IPS DF 6.9 (cell line): ENCODE measurements around the gene CHCHD6.

ENCODE experiments used
- DNase-seq: peaks from one replicate; pipeline ENCODE4 v3.0.0-alpha.2; 2013; ENCODE audit warnings: low read depth, low spot score
- H3K27ac ChIP-seq: one replicate; pipeline ENCODE4 v1.5.1; 2013; ENCODE audit warnings: low read length, control low read depth
- H3K27me3 ChIP-seq: 2 replicates; pipeline ENCODE4 v1.6.1; 2013; ENCODE audit warnings: mild to moderate bottlenecking, low read length; ENCODE audit not compliant: control insufficient read depth, insufficient read depth
- H3K36me3 ChIP-seq: 2 replicates; pipeline ENCODE4 v1.6.1; 2013; ENCODE audit warnings: low read length; ENCODE audit not compliant: control insufficient read depth, insufficient read depth
- H3K4me1 ChIP-seq: 2 replicates; pipeline ENCODE4 v1.6.1; 2013; ENCODE audit warnings: low read length; ENCODE audit not compliant: control insufficient read depth, insufficient read depth
- H3K4me3 ChIP-seq: 2 replicates; pipeline ENCODE4 v1.5.1; 2013; ENCODE audit warnings: mild to moderate bottlenecking, low read length
- H3K9me3 ChIP-seq: 2 replicates; pipeline ENCODE4 v1.6.1; 2013; ENCODE audit warnings: low read length, inconsistent platforms; ENCODE audit not compliant: control insufficient read depth, insufficient read depth
- WGBS: extraction: QIAGEN DNeasy Blood & Tissue Kit; methylation state at CpG from one replicate; pipeline ENCODE4 v1.1.7; 2013; ENCODE audit warnings: mixed read lengths, missing lambda C conversion rate; ENCODE audit not compliant: insufficient read length, insufficient coverage; 5-methylcytosine and 5-hydroxymethylcytosine counted together

Gene CHCHD6

GRCh38 chr3:126827121-126827520 lies 123.1 kb downstream of the CHCHD6 start:
- DNase-seq: no peak
- Histone ChIP-seq H3K4me1 (no peaks in the 10 kb centered on the region), H3K4me3 (no peak overlapping the region), H3K9me3 (no peaks in the 10 kb centered on the region), H3K27me3 (no peaks in the 10 kb centered on the region), H3K27ac (no peak overlapping the region), H3K36me3 (no peaks in the 10 kb centered on the region)
- no CpG with 5 or more reads among the region's 1 CpG for WGBS

GRCh38 chr3:126828306-126828705 lies 124.3 kb downstream of the CHCHD6 start:
- H3K27ac ChIP-seq: no peak overlapping the region
- no peaks in the 10 kb centered on the region for H3K27me3 ChIP-seq
- no peaks in the 10 kb centered on the region for H3K36me3 ChIP-seq
- no peaks in the 10 kb centered on the region for H3K4me1 ChIP-seq
- no CpG with 5 or more reads among the region's 5 CpGs for WGBS
- H3K9me3 ChIP-seq: no peaks in the 10 kb centered on the region
- DNase-seq: no peak
- no peak overlapping the region for H3K4me3 ChIP-seq

GRCh38 chr3:126832933-126833332 lies 128.9 kb downstream of the CHCHD6 start:
- no peak for DNase-seq
- WGBS: no CpG with 5 or more reads among the region's 5 CpGs

GRCh38 chr3:126834596-126835471 lies 130.8 kb downstream of the CHCHD6 start:
- H3K9me3 ChIP-seq: no peaks in the 10 kb centered on the region
- H3K4me3 ChIP-seq: no peak overlapping the region
- H3K4me1 ChIP-seq: no peaks in the 10 kb centered on the region
- no peaks in the 10 kb centered on the region for H3K27me3 ChIP-seq
- H3K27ac ChIP-seq: no peak overlapping the region
- WGBS: no CpG with 5 or more reads among the region's 13 CpGs
- DNase-seq: no peak
- H3K36me3 ChIP-seq: no peaks in the 10 kb centered on the region

More at GRCh38 chr3:126832933-126833332, 128.9 kb downstream of the CHCHD6 start:
- Histone ChIP-seq H3K9me3 (no peaks in the 10 kb centered on the region), H3K27me3 (no peaks in the 10 kb centered on the region), H3K27ac (no peak overlapping the region), H3K4me1 (no peaks in the 10 kb centered on the region), H3K4me3 (no peak overlapping the region), H3K36me3 (no peaks in the 10 kb centered on the region)

- no peaks in the 10 kb centered on the region for H3K27me3 ChIP-seq
- H3K4me3 ChIP-seq: no peak overlapping the region
- no peaks in the 10 kb centered on the region for H3K4me1 ChIP-seq
- no peak for DNase-seq
- H3K27ac ChIP-seq: no peak overlapping the region
- H3K36me3 ChIP-seq: no peaks in the 10 kb centered on the region
- no CpG with 5 or more reads among the region's 9 CpGs for WGBS
- no peaks in the 10 kb centered on the region for H3K9me3 ChIP-seq
These were observed 131.6 kb downstream of the CHCHD6 start for GRCh38 chr3:126835472-126836219.

GRCh38 chr3:126836220-126836860 lies 132.3 kb downstream of the CHCHD6 start:
- H3K27me3 ChIP-seq: no peaks in the 10 kb centered on the region
- no peak for DNase-seq
- H3K27ac ChIP-seq: no peak overlapping the region
- H3K36me3 ChIP-seq: no peaks in the 10 kb centered on the region
- no peak overlapping the region for H3K4me3 ChIP-seq
- H3K4me1 ChIP-seq: no peaks in the 10 kb centered on the region
- no peaks in the 10 kb centered on the region for H3K9me3 ChIP-seq
- WGBS: no CpG with 5 or more reads among the region's 10 CpGs

- no CpG with 5 or more reads among the region's 4 CpGs for WGBS
- H3K9me3 ChIP-seq: no peaks in the 10 kb centered on the region
- H3K27ac ChIP-seq: no peak overlapping the region
- DNase-seq: no peak
- H3K4me1 ChIP-seq: no peaks in the 10 kb centered on the region
- H3K36me3 ChIP-seq: no peaks in the 10 kb centered on the region
- H3K4me3 ChIP-seq: no peak overlapping the region
- H3K27me3 ChIP-seq: no peaks in the 10 kb centered on the region
These were observed 133.7 kb downstream of the CHCHD6 start for GRCh38 chr3:126837773-126838172.

- H3K27ac ChIP-seq: no peak overlapping the region
- no peak overlapping the region for H3K4me3 ChIP-seq
- H3K36me3 ChIP-seq: no peaks in the 10 kb centered on the region
- no peaks in the 10 kb centered on the region for H3K27me3 ChIP-seq
- no peaks in the 10 kb centered on the region for H3K9me3 ChIP-seq
- no peak for DNase-seq
- no CpG with 5 or more reads among the region's 2 CpGs for WGBS
- peaks cover 11% of the 10 kb centered on the region; the same call in 1 of the 2 replicates for H3K4me1 ChIP-seq
These were observed 142.1 kb downstream of the CHCHD6 start for GRCh38 chr3:126845920-126846715.

GRCh38 chr3:126847061-126847460 lies 143.0 kb downstream of the CHCHD6 start:
- DNase-seq: no peak
- Histone ChIP-seq H3K4me3 (no peak overlapping the region), H3K27me3 (no peaks in the 10 kb centered on the region), H3K27ac (no peak overlapping the region), H3K36me3 (no peaks in the 10 kb centered on the region), H3K9me3 (no peaks in the 10 kb centered on the region), H3K4me1 (peaks cover 20% of the 10 kb centered on the region)
- WGBS: no CpG with 5 or more reads among the region's 3 CpGs

- Histone ChIP-seq H3K9me3 (no peaks in the 10 kb centered on the region), H3K36me3 (no peaks in the 10 kb centered on the region), H3K4me3 (no peak overlapping the region), H3K27me3 (no peaks in the 10 kb centered on the region), H3K4me1 (peaks cover 23% of the 10 kb centered on the region), H3K27ac (no peak overlapping the region)
- no peak for DNase-seq
- WGBS: no CpG with 5 or more reads among the region's 6 CpGs
These were observed 145.0 kb downstream of the CHCHD6 start for GRCh38 chr3:126848991-126849390.
